GM20000 (cell line): ENCODE results near the gene CTSD.

ENCODE experiments used
- DNase-seq: peaks from one replicate; pipeline ENCODE4 v3.0.0; 2012; ENCODE audit warnings: low spot score
- CTCF ChIP-seq: IDR thresholded peaks from 2 replicates; pipeline ENCODE4 v1.5.1; 2012; ENCODE audit warnings: mild to moderate bottlenecking, control low read depth; ENCODE audit errors: extremely low read depth, missing control alignments

Gene CTSD

GRCh38 chr11:1755344-1755691 lies 8.4 kb downstream of the CTSD start:
- DNase-seq: no peak
- TF ChIP-seq CTCF: no peak

GRCh38 chr11:1754376-1755150 lies 9.2 kb downstream of the CTSD start:
- DNase-seq: no peak
- TF ChIP-seq CTCF: no peak

- no peak for TF ChIP-seq CTCF
Measured at GRCh38 chr11:1753929-1754305, 9.8 kb downstream of the CTSD start.

GRCh38 chr11:1753229-1753928 lies 10.3 kb downstream of the CTSD start:
- no peak for DNase-seq
- TF ChIP-seq CTCF: no peak

More at GRCh38 chr11:1753929-1754305, 9.8 kb downstream of the CTSD start:
- no peak for DNase-seq

- no peak for TF ChIP-seq CTCF
- no peak for DNase-seq
Measured at GRCh38 chr11:1752907-1753228, 10.9 kb downstream of the CTSD start.

- no peak for DNase-seq
- TF ChIP-seq CTCF: no peak
Measured at GRCh38 chr11:1751999-1752906, 11.5 kb downstream of the CTSD start.

- TF ChIP-seq CTCF: no peak
- peak; percentile 45 for DNase-seq
Measured at GRCh38 chr11:1751531-1751921, 12.2 kb downstream of the CTSD start.
